HT-29 (cell line): ENCODE data around the gene FAM131B. TPM values are rescaled to one million over a fixed set of nuclear protein-coding genes. Genes with fewer than 3 reads are reported as not detected.
"Not testable (repeated sequence)": the region's sequence is repeated elsewhere in the genome, so short reads cannot be mapped to it uniquely, and the experiment has no call there.

ENCODE experiments used
- DNase-seq: peaks from one replicate; pipeline ENCODE4 v3.0.0-alpha.2; 2015; ENCODE audit warnings: low spot score
- total RNA-seq: library from RNA; depleted of rRNA; stranded (reverse); fragments of >200 nt; shearing (Covaris generic); gene quantifications from 2 replicates; pipeline ENCODE4 v1.2.3, GENCODE V29; 2014

FAM131B gene
- total RNA-seq, 1 experiment from 2014 or later = 17.6 TPM

DNA sequence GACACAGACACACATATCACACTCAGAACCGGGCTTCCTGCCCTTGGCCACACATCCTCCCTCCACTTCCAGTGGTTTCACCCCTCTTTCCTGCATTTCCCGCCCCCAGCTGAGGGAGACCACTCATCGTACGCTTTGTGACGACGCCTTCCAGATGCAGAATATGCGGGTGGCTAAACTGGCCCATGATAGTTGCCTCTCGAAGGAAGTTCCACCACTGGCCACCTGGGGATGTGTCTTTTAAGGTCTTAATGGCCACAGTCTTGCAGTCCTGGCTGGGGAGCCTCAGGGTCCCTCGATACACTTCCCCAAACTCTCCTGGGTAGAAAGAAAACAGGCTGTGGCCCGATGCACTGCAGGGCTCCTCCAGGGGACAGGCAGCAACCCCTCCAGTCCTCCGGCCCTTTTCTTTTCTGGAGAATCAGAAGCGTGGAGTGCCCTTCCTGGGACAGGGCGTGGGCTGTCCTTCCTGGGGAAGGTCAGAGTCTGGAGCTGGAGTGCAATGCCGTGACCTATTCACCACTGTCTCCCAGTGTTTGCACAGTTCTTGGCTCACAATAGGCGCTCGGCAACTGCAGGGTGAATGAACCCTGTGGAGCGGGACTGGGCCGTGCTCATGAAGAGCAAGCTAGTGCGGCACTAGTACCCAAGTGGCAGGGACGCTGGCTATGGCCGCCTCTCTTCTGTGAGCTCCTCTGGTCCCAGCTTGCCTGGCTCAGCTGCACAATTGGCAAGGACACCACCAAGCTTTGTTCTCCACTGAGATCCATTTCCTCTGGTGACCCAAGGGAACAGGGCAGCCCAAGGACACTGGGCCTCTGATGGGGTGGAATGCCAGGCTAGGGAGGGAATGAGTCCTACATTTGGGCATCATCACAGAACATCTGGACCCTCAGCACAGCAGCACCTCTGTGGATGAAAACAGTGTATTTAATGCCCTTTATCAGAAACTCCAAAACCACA lies 33.0 kb upstream of the FAM131B start:
- DNase-seq = no peak

DNA sequence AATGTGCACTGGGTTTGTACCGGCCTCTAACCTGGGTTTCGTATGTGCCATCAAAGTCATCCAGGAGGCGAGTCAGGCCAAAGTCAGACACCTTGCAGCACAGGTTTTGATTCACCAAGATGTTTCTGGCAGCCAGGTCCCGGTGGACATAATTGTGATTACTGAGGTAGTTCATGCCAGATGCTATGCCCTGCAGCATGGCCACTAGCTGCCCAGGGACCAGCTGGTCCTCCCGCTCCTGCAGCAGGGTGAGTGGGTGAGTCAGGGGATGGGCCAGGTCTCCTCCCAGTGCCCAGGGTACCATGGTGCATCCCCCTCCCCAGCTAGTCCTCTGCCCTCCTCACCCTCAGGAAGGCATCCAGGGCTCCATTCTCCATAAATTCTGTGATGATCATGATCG lies 32.3 kb upstream of the FAM131B start:
- no peak for DNase-seq

DNA sequence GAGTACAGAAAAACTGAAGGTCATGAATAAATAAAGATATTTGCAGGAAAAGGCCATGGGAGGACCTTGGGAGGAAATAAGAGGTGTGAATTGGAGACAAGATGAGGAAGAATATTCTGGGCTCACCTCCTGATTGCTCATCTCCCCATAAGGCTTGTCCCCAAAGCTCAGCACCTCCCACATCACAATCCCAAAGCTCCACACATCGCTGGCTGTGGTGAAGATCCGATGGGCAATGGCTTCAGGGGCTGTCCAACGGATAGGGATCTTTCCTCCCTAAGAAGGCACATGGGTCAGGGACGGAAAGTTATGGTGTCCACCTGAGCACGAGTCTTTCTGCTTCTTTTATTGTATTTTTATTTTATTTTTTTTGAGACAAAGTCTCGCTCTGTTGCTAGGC lies 31.6 kb upstream of the FAM131B start:
- no peak for DNase-seq

DNA sequence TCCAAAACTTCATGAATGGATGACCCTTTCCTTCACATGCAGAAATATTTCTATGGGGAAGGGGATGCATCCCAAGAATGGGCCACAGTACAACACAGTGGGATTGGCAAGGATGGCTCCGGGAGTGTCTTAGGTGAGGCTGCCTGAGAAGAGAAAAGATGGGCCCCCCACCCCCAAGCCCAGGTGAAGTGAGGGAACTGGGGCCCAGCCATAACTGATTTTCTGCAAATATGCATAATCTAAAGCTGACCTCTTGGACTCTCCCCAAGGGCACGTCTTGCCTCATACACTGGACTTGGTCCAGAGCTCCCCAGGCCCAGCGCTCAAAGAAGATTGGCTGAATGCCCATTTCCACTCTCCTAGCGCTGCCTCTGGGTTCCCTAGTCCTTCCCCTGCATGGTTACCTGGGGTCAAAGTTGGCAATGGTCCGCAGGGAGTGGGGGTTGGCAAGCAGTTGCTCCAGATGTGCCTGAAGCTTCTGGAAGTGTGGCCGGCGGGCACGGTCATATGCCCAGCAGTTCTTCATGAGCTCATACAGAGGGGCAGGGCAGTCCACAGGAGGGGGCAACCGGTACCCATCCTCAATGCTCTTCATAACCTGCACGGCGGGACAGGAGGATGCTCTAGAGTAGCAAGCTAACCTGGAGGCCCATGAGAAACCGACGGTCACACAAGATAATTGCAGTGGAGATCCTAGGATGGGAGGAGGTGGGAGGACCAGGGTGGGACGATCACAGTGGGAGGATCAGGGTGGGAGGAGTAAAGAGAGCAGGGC lies 30.9 kb upstream of the FAM131B start:
- no peak for DNase-seq

DNA sequence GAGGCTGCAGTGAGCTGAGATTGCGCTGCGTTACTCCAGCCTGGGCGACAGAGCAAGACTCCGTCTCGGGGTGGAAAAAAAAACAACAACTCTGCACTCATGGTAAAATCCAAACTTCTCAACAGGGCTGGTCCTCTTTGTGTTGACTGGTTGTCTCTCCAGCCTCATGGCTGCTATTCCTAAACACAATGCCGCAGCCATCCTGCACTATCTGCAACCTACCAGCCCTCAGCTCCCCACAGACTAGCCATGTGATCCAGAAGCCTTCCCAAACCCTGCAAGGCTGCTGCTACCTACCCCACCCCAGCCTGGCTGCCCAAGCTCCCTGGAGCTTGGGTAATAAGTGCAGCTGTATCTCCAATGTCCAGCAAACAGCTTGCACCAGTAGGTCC lies 30.4 kb upstream of the FAM131B start:
- DNase-seq = no peak

DNA sequence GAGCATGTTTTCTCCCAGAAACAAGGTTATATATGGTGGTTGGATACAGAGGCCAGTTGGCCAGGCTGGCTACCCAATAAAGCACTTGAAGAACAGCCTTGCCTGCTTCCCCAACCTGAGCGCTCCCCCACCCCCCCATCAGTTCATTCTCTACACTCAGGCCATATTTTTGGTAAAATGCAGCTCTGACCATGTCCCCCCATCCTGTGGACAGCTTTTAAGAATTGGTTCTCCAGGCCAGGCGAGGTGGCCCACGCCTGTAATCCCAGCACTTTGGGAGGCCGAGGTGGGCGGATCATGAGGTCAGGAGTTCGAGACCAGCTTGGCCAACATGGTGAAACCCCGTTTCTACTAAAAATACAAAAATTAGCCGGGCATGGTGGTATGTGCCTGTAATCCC lies 29.9 kb upstream of the FAM131B start:
- not testable (repeated sequence) for DNase-seq

DNA sequence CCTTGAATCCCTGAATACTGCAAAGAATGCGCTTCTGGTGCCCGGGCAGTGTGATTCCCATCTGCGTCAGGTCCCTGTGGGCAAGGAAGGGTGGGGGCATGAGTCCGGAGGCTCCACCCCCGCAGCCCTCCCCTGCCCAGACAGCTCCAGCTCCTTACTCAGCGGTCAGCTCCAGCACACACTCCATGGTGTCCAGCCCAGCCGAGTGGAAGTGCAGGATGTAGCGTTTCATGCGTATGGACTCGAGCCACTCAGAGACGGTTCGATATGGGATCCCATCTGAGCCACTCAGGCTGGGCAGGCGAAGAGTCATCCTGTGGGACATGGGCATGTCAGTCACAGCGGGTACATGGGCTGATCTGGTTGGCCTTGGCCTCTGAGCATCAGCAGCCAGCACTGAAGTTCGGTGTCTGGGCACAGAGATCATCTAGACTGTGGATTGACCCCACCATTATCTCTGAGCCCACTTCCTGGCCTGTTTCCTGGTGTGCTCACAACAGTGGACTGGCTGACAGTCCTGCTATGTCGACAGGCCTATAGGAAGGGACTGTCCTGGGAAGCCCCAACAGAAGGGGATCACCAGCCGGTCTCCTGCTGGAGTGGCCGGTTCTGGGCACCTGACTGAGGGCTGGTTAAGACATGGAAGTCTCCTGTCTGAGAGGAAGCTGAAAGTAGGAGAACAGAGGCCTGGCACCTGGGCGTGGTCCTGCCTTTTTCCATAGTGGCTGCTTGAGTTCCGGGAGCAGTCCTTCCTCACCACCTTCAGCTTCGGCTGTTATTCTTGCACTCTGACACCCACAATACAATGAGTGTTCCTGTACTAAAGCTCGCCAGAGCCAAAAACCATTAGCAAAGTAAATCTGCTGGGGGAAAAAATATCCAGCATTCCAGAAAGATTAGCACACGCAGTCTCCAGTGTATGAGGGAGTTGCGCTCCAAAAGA lies 29.2 kb upstream of the FAM131B start:
- no peak for DNase-seq

DNA sequence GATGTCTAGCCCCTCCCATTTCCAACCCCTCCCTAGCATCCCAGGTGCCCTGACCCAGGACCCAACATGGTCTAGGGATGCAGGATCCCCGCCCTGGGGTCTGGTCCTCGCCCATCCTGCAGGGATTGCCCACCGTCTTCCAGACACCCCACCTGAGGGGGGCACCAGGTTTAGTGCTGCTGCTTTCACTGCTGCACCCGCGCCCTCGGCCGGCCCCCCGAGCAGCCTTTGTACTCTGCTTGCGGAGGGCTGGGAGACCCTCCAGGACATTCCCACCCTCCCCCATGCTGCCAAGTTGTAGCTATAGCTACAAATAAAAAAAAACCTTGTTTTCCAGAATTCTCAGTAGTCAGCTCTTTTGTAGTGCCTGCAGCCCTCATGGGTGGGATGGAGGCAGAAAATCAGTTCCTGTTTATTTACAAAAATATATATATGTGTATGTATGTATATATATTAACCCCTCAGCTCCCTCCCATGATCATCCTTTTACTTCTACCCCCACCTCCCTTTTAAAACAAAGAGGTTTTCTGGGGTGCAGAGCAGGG lies 28.3 kb upstream of the FAM131B start:
- DNase-seq = no peak

DNA sequence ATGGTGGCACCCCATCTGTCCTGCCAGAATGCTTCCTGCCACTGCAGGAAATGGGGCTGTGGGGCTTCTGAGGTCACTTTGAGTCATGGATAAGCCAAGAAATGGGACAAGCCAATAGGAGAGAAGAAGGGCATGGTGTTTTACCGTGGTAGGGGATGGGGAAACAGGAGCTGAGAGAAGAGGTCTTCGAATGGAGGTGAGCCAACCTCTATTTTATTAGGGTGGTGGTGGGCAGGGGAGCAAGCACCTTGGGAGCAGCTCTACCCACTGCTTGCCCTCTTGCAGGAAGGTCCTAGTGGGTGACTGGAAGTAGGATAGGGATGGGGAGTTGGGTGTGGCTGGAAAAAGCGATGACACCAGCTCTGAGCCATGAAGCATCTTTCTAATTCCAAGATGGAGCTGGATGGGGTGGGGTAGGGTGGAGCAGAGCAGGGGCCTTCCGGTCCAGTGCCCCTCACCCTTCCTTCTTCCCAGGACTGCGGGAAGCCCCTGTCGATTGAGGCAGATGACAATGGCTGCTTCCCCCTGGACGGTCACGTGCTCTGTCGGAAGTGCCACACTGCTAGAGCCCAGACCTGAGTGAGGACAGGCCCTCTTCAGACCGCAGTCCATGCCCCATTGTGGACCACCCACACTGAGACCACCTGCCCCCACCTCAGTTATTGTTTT lies 27.7 kb upstream of the FAM131B start:
- no peak for DNase-seq

DNA sequence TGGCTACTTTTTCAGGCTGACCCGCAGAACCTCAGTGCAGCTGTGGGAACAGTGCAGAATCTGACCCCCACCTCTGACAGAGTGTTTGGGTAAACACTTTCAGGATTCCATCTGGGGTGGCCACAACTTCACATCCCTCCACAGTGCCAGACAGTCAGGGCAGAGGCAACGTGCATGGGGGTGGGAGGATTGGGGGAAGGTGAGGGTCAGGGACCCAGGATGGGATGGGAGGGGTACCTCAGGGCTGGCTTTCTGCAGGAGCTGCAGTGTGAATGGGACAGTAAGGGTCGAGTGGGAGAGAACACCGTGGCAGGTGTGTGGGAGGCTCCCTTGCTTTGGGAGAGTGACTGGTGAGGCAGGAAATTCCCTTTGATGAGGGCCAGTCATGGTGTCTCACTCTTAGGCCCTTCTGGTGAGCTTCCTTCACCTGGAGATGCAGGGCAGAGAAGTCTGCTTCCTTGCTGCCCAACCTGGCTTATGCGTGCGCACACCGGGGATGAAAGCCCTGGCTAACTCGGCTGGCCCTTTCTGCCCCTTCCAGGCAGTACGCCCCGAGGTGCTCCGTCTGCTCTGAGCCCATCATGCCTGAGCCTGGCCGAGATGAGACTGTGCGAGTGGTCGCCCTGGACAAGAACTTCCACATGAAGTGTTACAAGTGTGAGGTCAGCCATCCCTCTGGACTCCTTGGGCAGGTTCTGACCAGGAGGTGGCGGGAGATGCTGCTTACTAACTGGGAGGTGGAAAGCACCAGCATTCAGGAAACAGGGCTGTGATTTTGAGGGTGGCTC lies 27.0 kb upstream of the FAM131B start:
- peak; percentile 32 for DNase-seq

DNA sequence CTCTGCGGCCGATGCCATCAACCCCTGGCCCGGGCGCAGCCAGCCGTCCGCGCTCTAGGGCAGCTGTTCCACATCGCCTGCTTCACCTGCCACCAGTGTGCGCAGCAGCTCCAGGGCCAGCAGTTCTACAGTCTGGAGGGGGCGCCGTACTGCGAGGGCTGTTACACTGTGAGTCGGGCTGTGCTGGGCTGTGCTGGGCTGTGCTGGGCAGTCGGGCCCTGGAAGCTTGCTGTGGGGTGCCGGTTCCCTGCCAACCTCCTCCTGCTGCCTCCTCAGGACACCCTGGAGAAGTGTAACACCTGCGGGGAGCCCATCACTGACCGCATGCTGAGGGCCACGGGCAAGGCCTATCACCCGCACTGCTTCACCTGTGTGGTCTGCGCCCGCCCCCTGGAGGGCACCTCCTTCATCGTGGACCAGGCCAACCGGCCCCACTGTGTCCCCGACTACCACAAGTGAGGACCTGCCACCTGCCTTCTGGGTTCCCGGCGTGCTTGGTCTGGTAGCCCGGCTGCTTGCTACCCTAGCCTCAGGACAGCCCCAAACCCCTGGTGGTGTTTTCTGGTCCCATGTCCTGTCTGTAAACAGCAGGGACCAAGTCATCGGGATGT lies 26.1 kb upstream of the FAM131B start:
- DNase-seq = no peak

DNA sequence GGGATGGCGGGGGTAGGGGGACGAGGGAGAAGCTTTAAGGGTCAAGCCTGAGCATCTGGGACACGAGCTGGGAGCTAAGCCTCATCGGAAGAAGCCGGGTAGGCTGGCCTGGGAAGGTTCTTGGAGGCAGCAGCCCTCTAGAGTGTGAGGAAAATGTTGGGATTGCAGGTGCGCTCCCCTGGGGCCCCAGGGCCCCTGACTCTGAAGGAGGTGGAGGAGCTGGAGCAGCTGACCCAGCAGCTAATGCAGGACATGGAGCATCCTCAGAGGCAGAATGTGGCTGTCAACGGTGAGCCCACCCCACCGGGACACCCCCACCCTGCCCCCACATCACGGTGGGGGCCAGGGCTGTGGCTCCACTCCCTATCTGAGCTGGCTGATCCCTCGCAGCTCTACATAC lies 25.5 kb upstream of the FAM131B start:
- DNase-seq = no peak

DNA sequence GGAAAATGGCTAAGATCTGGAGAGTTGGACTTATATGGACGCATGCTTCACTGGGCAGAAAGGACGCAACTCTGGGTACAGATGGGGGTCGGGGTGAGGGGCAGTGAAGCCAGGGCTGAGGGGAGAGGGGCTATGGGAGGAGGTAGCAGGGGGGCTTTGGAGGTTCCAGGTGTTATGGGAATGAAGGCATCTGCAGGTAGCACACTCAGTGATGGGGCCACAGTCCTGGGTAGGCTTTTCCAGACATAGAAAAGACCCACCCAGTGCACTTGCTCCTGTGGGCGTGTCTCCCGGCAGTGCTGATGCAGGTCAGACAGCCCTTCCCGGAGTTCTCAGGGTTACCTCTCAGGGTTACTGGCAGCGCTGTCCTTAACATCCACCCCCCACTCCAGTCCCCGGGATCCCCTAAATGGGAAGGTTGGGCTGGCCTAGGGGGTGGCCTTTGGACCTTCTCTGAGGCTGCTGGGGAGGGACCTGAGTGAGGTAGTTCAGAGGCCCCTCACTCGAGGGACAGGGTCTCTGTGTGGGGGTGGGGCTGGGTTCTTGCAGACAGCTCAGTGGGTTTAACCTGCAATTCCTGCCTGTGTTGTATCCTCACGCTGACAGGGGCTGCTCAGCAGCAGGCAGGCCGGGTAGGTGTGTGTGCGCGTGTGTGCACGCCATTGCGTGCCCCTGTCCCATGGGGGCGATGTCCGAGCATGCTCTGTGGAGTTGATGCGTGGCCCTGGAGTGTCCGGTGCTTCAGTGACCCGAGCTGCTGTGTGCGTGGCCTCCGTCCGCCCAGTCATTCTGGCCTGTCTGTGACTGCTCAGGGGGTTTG lies 24.9 kb upstream of the FAM131B start:
- no peak for DNase-seq

DNA sequence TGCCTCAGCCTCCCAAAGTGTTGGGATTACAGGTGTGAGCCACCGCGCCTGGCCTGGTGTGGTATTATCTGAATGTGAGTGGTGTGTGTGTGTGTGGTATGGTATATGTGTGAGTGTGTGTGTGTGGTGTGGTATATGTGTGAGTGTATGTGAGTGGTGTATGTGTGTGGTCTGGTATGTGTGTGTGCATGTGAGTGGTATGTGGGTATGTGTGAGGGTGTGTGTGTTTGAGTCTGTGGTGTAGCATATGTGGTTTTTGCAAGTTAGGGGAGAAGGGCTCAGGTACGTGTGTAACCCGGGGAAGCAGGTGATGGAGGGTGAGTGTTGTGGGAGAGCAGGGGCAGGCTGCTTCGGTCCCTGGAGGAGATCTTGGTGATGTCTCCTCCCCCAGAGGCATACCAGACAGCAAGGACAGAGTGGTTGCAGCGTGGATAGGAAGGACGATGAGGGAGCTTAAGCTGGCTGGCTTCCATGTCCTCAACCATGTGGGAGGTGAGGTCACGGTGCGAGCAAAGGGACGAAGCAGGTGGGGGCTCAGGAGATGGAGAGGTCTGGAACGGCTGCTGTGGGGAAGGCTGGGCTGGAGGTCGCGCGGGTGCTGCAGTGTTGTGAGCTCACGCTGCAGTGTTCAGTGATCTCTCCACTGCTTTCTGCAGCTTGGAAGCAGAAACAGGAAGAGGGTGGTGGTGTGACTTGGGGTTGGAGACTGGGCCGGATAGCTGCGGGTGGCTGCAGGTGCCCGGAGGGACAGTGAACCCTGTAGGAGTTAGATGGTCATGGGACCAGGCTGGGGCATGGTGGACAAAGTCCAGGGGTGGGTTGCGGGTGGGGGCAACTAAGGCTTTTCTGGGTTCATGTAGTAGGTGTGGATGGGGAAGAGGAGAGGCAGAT lies 23.6 kb upstream of the FAM131B start:
- DNase-seq = no peak

DNA sequence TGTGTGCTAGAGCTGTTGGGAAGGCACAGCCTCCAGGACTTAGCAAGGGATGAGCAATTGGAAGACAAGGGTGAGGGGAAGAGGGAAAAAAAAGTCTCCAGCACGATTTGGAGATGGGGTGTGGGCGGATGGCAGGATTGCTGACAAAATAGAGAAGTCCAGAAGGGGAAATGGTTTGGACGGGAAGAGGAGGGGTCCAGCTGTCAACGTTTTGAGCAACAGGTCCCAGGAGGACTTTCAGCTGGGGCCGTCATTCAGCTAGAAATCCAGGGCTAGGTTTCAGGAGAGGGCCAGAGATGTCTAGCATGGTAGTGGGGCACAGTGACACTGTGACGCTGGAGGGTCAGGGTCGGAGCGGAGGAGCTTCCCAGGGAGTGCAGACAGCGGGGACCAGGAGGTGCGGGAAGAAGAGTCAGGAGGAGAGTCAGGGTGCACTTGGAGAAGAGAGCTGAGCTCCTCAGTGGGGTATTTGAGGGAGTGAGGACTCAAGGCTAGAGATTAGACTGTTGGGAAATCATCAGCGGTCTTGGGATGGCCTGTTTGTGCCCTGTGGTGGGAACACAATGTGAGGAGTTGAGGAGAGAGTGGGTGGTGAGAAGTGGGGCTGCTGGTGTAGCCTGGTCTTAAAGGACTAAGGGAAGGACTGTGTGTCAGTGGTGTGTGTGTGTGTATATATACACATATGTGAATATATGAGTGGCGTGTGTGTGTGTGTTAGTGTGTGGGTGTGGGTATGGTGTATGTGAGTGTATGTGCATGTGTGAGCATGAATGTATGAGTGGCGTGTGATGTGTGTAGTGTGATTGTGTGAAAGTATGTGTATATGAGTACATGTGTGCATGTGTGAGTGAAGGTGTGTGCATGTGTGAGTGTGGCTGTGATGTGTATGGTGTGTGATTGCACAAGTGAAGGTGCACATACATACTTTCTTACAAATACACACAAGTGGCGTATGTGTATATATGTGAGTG lies 22.4 kb upstream of the FAM131B start:
- DNase-seq = no peak

DNA sequence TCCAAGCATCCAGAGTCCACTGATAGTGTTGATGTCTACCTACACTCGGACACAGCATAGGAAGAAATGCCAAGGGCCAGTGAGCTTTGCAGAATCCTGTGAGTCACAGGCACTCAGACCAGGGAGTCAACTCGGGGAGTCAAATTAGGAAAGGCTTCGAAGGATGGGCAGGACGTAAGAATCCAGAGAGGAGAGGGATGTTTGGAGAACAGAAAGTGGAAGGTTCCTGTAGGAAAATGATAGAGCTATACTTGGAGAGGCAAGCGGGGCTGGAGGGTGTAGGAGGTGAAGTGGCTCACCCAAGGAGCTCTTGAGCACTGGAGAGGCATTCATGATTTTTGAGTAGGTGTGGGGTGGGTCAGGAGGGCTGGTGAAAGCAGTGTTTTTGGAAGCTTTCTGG lies 21.6 kb upstream of the FAM131B start:
- no peak for DNase-seq

DNA sequence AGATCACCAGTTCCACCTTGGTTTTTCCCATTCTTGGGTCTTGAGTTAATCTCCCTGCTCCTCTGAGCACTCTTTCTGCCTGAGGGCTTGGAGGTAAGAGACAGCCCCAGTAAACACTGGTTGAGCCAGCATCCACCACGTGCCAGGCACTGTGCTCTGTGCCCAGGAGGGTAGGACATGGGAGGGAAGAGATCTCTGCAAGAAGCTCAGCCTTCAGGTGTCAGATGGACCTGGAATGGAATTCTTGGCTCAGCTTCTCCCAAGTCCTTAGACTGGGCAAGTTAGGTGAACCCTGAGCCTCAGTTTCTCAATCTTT lies 21.1 kb upstream of the FAM131B start:
- DNase-seq = no peak
